Glomerular visceral epithelial cell (primary cell): ENCODE data around the gene CACNA2D2.

ENCODE experiments used
- DNase-seq: peaks from one replicate; pipeline ENCODE4 v3.0.0-alpha.2; 2016; ENCODE audit errors: extremely low spot score

The CACNA2D2 gene

DNA sequence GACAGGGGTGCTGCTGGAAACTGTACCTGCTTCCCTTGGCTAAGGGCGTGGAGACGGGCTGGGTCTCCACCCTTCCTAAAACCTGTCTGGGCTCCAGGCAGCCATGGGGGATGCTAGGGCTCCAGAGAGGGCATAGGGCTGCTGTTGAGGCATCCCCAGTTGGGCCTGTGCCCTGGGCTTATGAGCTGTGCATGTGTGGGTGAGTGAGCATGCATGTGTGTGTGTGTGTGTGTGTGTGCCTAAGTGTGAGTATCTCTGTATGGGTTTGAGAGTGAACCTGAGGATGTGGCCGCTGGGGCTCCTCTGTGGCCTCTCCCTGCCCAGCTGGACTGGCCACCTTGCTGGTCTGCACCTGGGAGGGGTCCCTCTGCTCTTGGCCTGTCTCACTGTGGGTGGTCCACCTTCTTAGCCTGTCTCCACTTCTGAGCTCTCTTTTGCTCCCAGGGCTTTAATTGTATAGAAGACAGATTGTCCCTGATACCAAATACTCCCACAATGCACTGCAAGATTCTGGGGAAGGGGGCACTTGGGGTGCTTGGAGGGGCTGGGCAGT is 132.2 kb downstream of the CACNA2D2 start:
- DNase-seq: no peak

DNA sequence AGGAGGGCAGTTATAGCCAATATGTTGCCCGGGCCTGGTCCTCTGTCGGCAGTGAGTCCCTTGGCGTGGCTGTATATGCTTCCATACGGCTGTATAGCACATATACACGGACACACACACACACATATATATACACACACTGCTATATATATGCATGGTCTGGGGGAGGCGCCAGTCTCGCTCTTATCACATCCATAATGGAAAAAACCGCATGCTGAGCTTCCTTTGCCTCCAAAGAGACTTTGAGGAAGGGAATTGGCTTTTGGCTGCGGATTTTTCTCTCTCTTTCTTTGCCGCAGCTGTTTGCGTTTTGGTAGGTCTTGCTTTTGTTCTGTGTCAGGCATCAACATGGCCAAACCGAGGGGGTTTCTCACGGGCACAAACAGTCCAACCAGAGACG is 132.8 kb downstream of the CACNA2D2 start:
- no peak for DNase-seq

DNA sequence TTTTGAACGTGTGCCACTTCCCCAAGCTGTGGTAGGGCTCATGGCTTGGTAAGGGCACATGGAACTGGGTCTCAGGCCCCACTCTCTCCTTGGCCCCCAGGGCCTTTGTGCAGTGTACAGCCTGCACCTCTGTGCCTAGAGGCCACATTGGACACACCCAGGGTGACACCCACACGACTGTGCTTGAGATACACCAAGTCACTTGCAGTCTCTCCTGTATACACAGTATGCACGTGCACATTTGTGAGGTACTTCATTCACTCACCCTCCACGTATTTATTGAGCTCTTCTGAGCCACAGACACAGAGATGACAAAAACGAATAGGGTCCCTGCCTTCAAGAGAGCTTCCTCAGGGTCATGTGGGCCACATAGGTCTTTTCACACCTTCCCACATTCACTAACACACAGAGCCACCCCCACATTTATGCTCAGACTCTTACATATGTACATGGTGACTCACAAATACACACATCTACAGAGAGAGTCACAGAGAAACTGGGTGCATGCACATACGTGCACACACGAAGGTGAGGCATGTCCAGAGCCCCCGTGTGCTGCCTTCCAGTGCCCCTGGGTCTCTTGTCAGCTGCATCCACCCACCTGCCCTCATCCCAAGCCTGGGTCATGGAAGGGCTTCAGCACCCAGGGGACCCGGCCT is 134.3 kb downstream of the CACNA2D2 start:
- no peak for DNase-seq

DNA sequence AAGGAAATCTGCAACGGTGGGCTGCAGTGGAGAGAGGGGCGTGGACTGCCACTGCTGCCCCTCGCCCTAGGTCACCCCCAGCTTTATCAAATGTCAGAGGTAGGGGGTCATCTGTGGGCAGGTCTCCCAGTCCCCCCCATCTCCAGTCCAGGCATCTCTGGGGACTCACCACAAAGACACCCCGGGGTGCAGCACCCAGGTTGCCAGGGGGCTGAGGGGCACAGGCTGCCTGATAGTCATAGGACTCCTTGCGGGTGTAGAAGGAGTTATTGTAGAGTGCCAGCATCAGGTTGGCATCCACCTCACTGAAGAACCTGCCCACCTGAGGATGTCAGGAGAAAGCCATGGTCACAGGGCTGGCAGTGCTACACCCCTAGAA is 137.6 kb downstream of the CACNA2D2 start:
- DNase-seq: no peak

DNA sequence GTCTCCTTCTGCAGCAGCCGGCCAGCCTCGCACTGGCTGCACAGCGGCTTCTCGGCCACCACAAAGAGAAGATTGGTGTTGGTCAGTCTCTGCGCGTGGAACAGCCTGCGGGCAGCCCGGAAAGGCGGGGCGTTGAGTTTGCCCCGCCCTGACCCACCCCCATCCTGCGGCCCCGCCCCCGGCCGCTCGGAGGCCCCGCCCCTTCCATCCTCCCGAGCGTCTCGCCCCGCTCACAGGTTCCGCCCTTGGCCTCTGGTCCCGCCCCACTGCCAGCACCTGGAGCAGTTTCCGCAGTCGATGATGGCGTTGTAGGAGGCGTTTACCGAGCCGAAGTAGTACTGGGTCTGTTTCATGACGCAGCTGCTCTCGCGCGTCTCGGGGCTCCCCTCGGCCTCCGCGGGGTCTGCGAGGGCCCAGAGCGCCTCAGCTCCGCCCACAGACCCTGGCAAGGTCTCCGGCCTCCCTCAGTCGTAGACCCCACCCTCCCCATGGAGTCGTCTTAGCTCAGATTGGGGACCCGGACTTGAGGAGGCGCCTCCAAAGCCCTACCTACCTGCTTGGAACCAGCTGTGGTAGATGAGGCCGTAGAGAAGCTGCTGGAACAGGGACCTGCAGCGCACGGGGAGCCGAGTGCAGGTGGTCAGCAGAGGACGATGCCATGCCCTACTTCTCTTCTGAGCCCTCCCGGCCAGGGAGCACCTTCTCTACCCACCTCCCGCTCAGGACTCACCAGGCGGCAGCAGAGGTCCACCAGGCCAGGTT is 138.2 kb downstream of the CACNA2D2 start:
- DNase-seq: peak; percentile 75

DNA sequence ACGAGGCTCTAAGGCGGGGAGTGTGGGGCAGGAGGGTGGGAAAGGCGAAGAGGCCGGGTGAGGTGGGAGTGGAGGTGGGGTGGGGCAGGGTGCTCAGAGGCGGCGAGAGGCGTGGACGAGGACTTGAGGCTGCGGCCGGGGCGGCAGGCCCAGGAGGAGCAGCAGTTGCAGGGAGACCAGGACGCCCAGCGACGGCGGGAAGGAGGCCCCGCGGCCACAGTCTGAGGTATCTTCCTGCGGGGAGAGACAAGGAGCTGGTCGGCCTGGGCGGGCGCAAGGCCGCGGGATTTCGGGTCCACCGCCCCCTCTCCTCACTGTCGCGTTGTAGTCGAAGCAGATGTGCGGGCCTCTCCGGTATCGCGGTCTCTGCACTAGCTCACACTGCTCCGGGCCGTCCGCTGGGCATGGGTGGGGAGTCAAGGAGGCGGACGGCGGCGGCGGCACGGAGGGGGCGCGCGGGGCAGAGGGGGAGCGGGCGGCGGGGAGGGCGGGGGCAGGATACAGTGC is 138.8 kb downstream of the CACNA2D2 start:
- DNase-seq: no peak

DNA sequence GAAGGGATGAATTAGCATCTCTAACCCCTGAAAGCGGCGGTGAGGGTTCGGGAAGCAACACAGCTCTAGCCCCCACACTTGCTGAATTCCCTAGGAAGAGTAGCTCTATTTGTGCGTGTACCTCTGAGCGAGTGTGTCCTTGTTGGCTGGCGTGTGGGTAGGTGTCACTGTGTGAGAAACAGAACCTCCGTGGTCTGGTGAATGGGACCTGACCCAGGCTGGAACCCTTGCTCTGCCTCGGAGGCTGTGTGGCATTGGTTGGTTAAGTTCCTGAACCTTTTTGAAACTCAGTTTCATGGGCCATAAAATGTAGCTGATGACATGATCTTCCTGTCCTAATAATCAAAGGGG is 143.7 kb downstream of the CACNA2D2 start:
- no peak for DNase-seq

DNA sequence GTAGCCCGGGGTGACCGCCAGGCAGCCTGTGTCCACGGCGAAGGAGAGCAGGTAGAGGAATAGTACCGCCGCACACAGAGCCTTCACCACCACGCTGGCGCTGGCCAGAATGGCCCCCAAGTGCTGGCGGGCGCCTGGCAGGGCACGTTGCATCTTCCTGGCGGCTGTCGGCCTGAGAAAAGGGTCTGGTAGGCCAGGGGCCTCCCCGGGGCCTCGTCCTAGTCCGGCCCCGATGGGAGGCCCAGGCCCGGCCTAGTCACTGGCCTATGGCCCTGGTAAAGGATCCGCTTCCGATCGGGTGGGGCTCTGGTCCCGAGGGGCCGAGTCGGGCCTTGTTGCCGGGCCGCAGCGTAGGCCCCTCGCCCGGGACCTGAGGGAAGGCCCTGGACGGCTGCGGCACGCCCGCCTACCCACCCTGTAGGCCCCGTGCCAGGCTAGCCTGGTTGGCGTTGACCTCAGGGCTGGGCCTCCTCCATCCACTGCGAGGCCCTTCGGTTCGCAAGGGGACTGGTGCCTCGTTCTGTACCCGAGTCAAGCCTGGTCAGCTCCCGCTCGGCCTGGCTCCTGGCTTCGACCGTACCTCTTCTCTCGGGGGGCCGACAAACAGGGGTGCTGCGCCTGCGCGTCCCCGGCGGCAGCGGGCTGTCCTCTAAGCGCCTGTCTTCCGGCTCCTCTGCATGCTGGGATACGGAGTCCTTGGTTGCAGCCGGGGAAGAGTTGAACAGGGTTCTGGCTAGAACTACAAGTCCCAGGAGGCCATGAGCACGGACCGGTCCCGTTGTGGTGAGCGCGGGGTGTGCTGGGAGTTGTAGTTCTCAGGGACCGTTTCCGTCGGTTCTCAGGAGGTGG is 144.3 kb downstream of the CACNA2D2 start, which contains the start of gene TMEM115:
TSS of gene TMEM115 (minus strand) at position 611 of the 849 bp plus-strand sequence. CDS start at position 153, 458 bp downstream.
- peak; percentile 97 for DNase-seq

DNA sequence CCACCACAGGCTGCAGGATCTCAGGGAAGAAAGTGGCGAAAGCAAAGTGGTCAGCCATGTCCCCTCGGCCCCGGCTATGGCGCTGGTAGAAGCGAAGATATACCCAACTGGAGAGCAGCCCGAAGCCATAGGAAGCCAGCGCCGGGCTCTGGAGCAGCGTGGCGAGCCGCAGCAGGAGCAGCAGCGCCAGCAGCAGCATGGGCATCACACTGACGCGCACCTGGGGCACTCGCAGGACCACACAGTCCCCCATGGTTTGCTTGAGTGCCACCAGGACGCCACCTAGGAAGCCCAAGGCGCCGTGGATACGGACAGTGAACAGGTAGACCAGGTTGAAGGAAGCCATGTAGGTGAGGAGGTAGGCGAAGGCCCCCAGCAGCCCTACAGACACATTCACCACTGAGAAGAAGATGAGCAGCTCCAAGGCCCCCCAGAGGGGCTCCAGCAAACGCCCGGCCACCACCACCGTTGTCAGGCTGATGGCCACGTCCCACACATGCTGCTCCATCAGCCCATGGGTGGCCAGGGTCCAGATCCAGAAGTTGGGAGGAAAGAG is 145.0 kb downstream of the CACNA2D2 start:
- no peak for DNase-seq

DNA sequence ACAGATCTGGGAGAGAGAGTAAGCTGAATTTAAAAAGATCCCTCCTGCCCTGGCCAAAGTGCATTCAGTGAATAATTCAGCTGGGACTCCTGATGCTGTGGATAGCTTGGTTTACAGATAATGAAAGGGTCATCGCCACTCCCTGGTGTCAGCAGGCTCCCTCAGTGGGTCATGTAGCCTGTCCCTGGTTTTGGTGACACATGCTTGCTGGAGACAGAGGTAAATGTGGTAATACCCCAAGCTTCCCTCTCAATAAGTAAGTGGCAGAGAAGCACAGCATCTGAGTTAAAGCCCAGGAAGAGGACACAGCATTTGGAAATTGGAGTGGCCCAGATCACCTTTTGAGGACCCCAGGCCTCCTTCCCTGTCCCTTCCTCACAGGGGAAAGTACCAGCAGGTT is 146.0 kb downstream of the CACNA2D2 start:
- DNase-seq: no peak

DNA sequence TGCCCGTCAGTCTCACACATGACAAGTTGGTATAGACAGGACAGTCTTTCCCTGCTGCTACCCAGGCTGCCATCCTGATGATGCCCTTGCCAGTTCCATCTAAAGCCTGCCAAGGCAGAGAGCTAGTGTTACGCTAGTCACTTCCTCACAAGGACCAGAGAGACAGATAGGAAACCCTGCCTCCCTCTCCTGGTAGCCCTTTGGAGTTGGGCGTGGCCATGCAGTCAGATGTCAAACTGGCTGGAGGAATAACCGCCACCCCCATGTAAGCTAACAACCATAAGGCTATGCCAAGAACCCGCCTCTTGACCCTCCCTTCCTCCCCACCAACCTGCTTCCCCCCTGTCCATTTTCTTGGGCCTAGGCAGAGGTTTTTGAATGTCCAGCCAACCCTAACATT is 146.9 kb downstream of the CACNA2D2 start:
- DNase-seq: no peak

DNA sequence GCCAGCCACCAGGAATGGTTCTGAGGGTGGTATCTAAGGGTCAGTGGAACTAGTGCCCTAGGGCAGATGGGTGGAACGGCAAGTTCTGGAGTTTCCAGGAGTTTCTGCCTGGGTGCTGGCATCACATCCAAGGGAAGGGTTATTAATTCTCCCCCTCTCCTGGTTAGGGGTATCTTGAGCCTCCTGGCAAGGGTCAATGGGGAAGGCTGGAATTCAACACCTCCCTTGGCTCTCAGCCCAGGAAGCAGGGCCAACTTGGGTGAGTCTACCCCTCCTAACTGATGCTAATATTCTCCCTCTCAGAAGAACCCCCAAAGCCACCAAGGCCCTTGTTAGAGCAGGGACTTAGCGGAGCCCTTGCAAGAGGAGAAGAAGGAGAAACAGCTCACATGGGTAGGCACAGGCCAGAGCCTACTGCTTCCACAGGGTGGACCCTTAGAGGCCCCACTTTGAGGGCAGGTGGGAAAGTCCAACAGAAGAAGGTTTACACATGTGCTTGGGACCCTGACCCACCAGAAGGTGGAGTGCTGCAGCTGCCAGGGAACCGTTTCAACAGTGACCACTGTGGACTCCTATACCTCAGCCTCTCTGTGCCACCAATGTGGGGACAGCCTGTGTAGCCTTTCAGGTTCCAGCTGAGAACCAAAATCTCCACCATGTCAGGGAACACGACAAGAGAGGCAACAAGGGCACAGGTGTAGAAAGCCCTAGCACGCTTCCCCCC is 147.4 kb downstream of the CACNA2D2 start:
- no peak for DNase-seq

DNA sequence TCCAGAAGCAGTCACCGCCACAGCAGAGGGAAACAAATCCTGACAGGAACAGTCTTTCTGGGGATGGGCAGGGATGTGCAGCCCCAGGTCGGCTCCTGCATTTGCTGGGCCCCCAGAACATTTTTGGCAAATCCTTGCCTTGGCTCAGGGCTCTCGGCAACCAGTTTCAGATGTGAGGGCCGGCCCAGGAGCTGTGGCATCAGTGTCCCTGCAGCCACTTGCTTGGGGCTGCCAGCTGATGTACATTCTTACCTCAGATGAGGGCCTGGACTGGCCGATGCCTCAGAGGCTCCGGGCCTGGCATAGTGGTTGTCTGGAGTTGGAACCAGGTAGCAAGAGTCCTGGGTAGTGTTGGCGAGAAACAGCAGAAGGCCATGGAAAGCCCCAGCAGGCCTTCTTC is 148.6 kb downstream of the CACNA2D2 start:
- no peak for DNase-seq

DNA sequence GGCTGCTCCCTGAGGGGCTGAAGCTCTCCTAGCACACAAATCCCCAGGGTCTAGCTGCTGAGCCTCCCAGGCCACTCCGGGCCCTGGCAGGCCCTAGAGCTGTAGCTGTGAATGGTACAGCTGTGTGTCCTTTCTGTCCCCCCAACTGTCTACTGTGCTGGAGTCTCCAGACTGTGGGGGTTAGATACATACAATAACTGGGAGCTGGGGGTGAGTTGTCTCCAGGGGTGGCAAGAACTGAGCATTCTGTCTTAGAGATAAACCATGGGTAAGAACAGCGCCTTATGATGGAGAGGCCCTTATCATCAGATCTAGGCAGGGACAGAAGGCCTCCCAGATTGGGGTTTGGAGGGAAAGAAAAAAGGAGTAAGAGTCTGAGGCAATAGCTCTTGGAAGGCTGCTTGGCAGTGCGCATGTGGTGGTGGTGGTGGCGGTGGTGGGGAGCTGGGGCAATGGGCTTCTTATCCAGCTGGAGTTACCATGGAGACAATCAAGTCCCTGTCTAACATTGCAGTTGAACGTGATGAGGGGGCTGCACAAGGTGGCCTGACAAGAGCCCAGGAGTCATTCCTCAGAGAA is 149.2 kb downstream of the CACNA2D2 start:
- DNase-seq: no peak

DNA sequence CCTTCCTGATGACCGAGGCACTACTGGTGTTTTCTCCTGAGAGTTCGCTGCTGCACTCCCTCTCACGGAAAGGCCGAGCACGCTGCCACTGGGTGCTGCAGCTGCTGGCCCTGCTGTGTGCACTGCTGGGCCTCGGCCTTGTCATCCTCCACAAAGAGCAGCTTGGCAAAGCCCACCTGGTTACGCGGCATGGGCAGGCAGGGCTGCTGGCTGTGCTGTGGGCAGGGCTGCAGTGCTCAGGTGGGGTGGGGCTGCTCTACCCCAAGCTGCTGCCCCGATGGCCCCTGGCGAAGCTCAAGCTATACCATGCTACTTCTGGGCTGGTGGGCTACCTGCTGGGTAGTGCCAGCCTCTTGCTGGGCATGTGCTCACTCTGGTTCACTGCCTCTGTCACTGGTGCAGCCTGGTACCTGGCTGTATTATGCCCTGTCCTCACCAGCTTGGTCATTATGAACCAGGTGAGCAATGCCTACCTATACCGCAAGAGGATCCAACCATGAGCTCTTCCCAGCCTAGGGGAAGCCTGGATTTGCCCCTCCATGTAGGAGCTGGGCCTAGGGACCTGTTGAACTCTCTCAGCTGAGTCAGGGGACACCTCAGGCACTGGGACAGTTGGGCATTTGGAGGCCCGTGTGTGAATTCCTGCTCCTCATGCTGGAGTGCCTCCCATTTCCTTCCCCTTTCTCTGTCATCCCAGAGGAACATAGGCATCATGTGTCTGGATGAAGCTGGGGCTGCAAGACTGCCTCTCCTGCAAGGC is 150.0 kb downstream of the CACNA2D2 start:
- DNase-seq: no peak

DNA sequence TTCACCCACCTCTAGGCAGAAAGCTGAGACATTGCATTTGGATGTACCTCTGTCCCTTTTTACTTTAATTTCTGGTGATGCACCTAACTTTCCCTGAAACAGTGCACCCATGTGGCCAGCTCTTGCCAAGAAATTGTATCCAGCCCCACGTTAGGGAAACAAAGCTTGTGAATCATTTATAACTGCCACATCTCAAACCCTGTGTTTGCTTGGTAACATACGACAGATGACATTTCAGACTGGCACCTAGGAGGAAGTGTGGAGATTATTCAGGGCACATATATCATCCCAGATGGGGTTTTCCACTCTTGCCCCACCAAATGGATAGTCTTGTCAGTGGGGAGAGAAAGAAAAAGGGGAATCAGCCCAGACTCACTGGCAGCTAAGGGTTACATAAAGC is 150.7 kb downstream of the CACNA2D2 start:
- DNase-seq: peak; percentile 40

DNA sequence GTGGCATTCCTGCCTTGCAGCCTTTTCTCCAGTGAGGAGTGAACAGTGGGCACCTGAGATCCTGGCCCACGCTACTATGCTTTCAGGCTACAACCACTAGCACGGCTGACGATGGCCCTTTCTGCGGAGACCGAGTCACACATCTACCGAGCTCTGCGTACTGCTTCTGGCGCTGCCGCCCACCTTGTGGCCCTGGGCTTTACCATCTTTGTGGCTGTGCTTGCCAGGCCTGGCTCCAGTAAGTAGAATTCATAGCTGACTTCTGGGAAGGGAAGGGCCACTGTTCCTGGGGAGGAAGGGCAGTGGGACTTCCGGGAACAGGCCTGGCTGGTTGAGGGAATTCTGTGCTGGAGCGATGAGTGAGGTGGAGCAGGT is 152.1 kb downstream of the CACNA2D2 start:
- no peak for DNase-seq

DNA sequence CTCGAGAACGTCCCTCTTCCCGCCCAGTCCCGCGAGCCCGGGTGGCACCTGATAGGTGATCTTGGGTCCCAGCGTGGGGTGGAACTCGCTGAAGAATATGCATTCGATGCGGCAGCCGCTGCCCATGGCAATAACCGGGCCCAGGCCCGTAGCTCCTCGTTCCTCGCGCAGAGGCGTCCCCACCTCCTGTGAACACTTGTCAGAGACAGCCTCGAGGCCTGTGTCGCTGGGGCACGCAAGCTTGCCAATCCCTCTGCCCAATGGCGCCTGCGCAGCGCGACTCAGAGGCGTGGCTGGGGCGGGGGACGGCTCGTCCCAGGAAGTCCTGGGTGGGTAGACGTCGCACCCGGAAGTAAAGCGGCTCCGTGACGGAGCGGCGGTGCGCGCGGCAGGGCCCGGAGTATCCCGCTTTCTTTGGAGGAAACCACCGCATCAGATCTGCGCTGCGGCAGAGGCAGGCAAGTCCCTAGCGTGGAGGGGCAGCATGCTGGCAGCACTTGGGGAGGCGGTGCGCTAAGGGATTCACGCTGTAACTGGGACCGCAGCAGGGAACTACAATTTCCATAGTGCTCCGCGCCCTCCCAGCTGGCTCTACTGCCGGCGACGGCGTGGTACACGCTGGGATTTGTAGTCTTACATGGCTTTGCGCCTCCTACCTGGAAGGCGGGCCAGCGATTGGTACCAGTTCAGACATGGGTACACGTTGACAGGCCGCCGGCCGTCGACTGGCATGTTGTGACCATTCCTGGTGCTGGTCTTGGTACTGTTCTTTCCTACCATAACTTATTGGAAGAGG is 152.7 kb downstream of the CACNA2D2 start, which contains the start of the genes CYB561D2 and NPRL2:
TSS of gene CYB561D2 (plus strand) at position 336 of the 796 bp plus-strand sequence. CDS start 572 bp downstream, outside the sequence.
TSS of gene NPRL2 (minus strand) at position 249 of the 796 bp plus-strand sequence. CDS start at position 126, 123 bp downstream.
- DNase-seq: peak; percentile 92

DNA sequence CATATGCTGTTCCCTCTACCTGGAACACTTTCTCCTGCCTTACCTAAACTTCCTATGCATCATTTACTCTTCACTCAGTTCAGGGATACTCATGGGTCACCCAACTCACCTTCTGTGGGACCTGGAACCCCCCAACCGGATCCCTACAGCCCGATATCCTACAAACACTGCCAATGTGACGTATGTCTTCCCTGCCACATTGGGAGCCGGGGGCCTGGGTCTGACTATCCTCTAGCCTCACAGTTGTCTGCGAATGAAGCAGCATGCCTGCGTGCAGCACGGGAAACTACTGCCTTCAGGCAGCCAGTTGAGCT is 153.3 kb downstream of the CACNA2D2 start:
- DNase-seq: no peak
